OCI-LY7 (cell line): ENCODE measurements around the gene MYO1F.

Experiments
- EZH2phosphoT487 ChIP-seq: fragments of 200-600 bp; sonication (generic); IDR thresholded peaks from 2 replicates; pipeline ENCODE4 v1.6.1; 2018; ENCODE audit warnings: low read depth, borderline replicate concordance, mild to moderate bottlenecking, mixed run types, antibody characterized with exemption, low read length, moderate library complexity, mixed read lengths
- TF ChIP-seq, protein P1 (sequence below): fragments of 200-600 bp; sonication (generic); conservative IDR thresholded peaks from 2 replicates; pipeline ENCODE4 v1.5.1; 2014; ENCODE audit warnings: mild to moderate bottlenecking, antibody characterized with exemption, low read length, moderate library complexity, mixed read lengths

DNA sequence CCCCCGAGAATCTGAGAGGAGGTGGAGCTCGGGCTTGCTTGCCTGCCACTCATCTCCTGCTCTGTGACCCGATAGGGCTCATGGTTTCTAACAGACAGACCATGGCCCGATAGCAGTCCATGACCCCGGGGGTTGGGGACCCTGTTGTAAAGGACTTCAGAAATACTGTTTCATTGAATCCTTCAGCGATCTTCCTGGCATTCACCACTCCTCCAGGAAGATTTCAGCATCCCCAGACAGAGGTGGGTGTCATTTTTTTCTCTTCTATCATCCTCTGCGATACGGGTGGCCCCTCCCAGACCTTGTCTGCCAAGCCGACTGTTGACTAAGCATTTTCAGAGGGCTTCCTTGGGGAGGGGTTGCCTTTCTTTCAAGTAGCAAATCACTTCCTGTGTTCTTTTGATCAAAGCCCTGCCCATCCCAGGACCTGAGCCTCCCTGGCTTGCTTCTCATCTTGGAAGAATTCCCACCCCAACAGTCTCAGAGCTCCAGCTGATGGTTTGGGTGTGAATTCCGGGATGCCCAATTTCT, 1.7 kb downstream of the MYO1F start:
- TF ChIP-seq, protein P1, sequence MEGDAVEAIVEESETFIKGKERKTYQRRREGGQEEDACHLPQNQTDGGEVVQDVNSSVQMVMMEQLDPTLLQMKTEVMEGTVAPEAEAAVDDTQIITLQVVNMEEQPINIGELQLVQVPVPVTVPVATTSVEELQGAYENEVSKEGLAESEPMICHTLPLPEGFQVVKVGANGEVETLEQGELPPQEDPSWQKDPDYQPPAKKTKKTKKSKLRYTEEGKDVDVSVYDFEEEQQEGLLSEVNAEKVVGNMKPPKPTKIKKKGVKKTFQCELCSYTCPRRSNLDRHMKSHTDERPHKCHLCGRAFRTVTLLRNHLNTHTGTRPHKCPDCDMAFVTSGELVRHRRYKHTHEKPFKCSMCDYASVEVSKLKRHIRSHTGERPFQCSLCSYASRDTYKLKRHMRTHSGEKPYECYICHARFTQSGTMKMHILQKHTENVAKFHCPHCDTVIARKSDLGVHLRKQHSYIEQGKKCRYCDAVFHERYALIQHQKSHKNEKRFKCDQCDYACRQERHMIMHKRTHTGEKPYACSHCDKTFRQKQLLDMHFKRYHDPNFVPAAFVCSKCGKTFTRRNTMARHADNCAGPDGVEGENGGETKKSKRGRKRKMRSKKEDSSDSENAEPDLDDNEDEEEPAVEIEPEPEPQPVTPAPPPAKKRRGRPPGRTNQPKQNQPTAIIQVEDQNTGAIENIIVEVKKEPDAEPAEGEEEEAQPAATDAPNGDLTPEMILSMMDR, result no peak
- TF ChIP-seq EZH2phosphoT487, result no peak
